Bladder microvascular endothelial cell (primary cell): ENCODE results near the gene GAB4. TPM values are rescaled to one million over a fixed set of nuclear protein-coding genes. Genes with fewer than 3 reads are reported as not detected.

ENCODE experiments used
- total RNA-seq: library from RNA; depleted of rRNA; stranded (reverse); fragments of >200 nt; gene quantifications from 2 replicates; pipeline ENCODE4 v1.2.3, GENCODE V29; 2014

GAB4 gene
- not detected in 2 replicates for total RNA-seq

DNA sequence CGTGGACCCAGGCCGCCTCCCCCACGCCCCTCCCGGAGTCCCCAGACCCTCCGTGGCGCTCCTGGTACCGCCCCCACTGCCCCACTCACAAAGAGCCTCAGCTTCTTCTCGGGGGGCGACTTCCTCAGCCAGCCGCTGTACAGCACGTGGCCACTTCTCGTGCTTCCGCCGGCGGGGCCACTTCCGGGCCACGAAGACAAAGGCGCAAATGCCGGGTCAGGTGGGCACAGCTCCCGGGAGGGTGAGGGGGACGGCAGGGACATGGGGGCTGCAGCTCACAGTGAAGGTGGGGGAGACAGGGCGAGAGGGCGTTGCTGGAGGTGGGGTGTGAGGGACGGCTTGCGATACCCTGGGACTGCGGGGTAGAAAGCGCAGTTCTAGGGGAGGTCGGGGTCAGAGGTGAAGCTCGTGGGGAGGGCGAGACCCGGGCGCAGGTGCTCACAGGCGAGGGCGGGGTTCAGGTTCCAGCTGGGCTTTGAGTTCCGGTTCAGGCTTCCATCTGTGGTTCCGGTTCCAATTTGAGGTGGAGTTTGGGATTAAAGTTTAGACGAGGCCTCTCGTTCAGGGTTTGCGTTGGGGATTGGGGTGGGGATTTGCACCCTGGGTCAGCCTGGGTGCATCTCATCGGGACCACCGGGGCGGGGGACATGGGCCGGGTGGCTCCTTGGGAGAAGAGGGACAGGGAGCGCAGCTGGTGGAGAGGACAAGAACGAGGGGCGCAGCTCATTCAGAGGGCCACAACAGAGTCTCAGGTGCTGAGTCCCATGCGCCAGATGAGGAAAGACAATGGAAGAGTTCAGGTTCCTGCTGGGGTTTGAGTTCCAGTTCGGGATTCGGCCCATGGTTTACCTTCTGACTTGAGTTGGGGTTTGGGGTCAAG, at the start of gene GAB4:
TSS of gene GAB4 (minus strand) at position 371 of the 880 bp plus-strand sequence. CDS start at position 263, 108 bp downstream.

Other genes starting within 250 kb of the GAB4 start
- gene XKR3, start 182.8 kb downstream of the GAB4 start, total RNA-seq, result not detected in 2 replicates
- 4.8 and 5.2 TPM in 2 replicates for gene IL17RA, start 76.8 kb upstream of the GAB4 start, total RNA-seq
- gene TMEM121B, start 113.1 kb upstream of the GAB4 start, total RNA-seq, result under 0.01 and 0.13 TPM in 2 replicates
- gene HDHD5, start 151.1 kb upstream of the GAB4 start, total RNA-seq, result 31.2 and 32.0 TPM in 2 replicates
- 2.8 and 10.8 TPM in 2 replicates for gene ADA2, start 211.2 kb upstream of the GAB4 start, total RNA-seq